Activated CD4-positive, alpha-beta T cell treated with anti-CD3 and anti-CD28 coated beads, Interleukin-2, amount 50 U/mL, for 48 hours (primary cell): ENCODE results near the gene RPS8.
"Not testable (repeated sequence)": the region's sequence is repeated elsewhere in the genome, so short reads cannot be mapped to it uniquely, and the experiment has no call there.

Source experiments
- DNase-seq, 2 experiments: peaks; one replicate each; pipeline ENCODE4 v3.0.0-alpha.2; 2020

RPS8 gene

GRCh38 chr1:44820328-44821239 lies 45.2 kb downstream of the RPS8 start:
- no peak for DNase-seq

DNA sequence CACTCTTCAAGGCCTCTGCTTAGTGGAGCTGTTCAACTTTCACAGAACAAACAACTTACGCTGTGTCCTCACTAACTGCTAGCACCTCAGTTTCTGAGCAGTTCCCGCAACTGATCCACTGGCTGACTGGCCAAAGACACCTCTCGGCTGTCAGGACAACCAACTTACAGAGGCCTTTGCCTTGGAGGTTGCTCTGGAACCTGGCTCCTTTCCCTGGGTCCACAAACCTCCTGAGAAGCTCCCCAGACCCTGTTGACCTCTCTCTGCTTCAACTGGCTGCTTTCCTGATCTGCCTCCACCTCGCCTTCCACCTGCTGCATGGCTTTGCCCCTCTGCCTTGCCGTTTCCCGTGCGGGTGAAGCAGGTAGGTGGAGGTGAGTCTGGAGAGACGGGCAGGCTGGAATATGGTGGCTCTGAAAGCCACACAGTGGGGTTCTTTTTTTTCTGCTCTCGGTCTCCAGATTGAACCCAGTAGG lies 45.9 kb downstream of the RPS8 start:
- no peak for DNase-seq

GRCh38 chr1:44822131-44822701 lies 46.9 kb downstream of the RPS8 start:
- DNase-seq: no peak

DNA sequence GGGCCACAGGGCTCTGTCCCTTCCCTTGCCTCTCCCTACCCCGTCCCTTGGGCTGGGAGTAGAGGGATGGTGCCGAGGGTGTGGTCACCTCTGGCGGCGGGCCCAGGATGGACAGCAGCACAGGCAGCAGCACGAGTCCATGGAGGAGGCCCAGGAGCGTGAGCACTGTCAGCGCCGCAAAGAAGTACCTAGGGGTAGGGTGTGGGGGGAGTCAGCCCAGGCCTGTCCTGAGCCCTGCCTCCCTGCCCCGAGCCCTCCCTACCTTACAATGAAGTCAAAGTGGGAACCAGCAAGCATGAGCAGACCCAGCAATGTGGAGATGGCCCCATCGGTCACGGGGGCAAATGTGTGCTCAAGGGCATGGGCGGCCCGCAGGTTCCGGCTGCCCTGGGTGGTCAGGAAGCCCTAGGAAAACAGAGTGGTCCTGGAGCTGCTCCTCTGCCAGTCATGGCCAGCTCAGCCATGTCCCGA lies 47.7 kb downstream of the RPS8 start:
- no peak for DNase-seq

DNA sequence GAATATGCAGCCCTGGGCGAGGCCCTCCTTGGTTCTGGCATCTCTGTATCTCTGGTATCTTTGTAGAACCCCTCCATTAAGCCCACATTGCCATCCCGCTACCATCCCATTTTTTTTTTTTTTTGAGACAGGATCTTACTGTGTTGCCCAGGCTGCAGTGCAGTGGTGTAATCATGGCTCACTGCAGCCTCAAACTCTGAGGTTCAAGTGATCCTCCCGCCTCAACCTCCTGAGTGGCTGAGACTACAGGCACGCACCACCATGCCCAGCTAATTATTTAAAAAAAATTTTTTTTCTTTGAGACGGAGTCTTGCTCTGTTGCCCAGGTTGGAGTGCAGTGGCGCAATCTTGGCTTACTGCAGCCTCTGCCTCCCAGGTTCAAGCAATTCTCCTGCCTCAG lies 49.1 kb downstream of the RPS8 start:
- not testable (repeated sequence) for DNase-seq

DNA sequence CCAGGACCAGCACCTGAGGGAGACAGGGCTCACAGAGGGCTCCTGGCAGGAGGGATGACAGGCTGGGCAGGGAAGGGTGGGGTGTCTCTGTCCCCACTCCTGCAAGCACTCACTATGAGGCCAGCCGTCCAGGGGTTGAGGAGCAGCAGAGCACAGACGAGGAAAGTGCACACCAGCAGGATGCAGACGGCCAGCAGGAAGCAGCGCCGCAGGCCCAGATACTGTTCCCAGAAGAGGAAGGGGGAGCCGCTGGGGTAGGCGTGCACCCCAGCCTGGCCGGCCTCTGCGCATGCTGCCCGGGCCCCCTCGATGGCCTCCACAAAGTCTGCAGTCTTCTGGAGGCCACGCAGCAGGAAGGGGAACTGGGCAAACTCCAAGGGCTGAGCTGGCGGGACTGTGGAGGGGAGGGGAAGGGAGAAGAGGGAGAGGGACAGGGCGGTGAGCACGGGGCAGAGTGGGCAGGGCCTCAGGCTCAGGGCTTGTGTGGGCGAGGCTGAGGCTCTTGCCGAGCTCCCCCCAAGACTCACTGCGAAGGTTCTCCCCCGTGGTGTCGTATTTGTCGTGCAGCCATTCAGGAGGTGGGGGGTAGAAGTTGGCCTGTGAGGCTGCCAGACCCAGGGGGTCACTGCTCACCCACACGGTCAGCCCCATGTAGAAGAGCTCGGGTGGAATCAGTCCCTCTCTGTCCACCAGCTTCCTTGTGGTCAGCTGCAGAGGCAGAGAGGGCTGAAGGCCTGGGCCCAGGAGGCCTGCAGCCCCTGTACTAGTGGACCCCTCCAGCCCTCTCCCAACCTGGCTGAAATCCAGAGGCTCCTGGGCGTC lies 51.2 kb downstream of the RPS8 start:
- DNase-seq: no peak

- no peak for DNase-seq
Observed at GRCh38 chr1:44827197-44828002, 52.1 kb downstream of the RPS8 start.

DNA sequence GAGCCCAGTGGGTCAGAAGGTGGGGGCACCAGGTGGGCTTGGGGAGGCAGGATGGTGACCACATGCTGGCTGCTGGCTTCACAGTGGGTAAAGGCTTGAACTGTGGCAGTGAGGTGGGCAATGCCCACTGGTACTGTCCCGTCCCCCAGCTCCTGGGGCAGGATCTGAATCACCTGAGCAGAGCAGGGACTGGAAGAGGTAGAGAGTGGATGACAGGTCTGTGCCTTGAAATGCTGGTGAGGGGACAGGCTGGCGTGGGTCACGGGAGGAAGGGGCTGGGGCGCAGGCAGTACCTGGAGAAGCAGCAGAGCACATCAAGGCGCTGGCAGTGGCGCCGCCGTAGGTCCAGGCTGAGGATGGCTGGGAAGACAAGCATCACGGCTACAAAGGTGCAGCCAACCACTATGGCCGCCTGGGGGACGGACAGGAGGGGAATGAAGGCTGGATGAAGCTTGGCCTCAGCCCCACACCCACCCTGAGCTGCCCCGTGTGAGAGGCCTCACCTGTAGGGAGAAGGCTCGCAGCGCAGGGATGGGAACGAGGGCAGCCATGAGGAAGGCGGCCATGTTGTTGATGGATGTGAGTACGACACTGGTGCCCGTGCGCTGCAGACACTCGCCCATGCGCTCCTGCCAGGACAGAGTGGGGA lies 52.8 kb downstream of the RPS8 start:
- DNase-seq: no peak
